MCF 10A (cell line): ENCODE data around the gene BCORL1. TPM values are rescaled to one million over a fixed set of nuclear protein-coding genes. Genes with fewer than 3 reads are reported as not detected.

Experiments used
- BruUV-seq: library from RNA; stranded (reverse); fragments of 400-500 nt; replicated peaks from 2 replicates; lab custom pipeline; 2021; lab: Mats Ljungman, UMichigan
- CTCF ChIA-PET: fragments of 300-600 bp; sonication (Branson Sonifier 250); formaldehyde crosslinking; extraction: SDS; loops from one replicate; lab custom pipeline; 2021; ENCODE audit warnings: antibody characterized with exemption, inconsistent platforms; lab: Yijun Ruan, JAX
- POLR2A ChIA-PET: fragments of 300-600, 350-650 bp; sonication (Branson Sonifier 250); formaldehyde crosslinking; extraction: SDS; loops from one replicate; lab custom pipeline; 2020; ENCODE audit warnings: antibody characterized with exemption, inconsistent platforms; lab: Yijun Ruan, JAX
- DNase-seq: peaks from one replicate; pipeline ENCODE4 v3.0.0-alpha.2; 2018; ENCODE audit not compliant: unreplicated experiment
- H3K27ac Mint-ChIP-seq: one replicate; pipeline ENCODE4 v1.8.0; 2022; ENCODE audit warnings: mild to moderate bottlenecking, low read depth, mixed read lengths; ENCODE audit not compliant: unreplicated experiment
- H3K27me3 Mint-ChIP-seq: one replicate; pipeline ENCODE4 v1.8.0; 2022; ENCODE audit warnings: mixed read lengths; ENCODE audit not compliant: insufficient read depth, unreplicated experiment
- H3K36me3 Mint-ChIP-seq: one replicate; pipeline ENCODE4 v1.8.0; 2022; ENCODE audit warnings: mild to moderate bottlenecking, moderate library complexity, mixed read lengths; ENCODE audit not compliant: insufficient read depth, unreplicated experiment
- H3K4me1 Mint-ChIP-seq: one replicate; pipeline ENCODE4 v1.8.0; 2022; ENCODE audit warnings: mixed read lengths; ENCODE audit not compliant: insufficient read depth, unreplicated experiment
- H3K4me3 Mint-ChIP-seq: one replicate; pipeline ENCODE4 v1.8.0; 2022; ENCODE audit warnings: mild to moderate bottlenecking, moderate library complexity, mixed read lengths; ENCODE audit not compliant: unreplicated experiment
- H3K9me3 Mint-ChIP-seq: one replicate; pipeline ENCODE4 v1.8.0; 2022; ENCODE audit warnings: mixed read lengths; ENCODE audit not compliant: unreplicated experiment
- CTCF ChIP-seq: fragments of 200-600 bp; IDR thresholded peaks from one replicate; pipeline ENCODE4 v1.8.0; 2022; ENCODE audit warnings: antibody characterized with exemption, mild to moderate bottlenecking; ENCODE audit not compliant: unreplicated experiment
- intact Hi-C: fragments of 100-400 bp; cut with micrococcal nuclease; formaldehyde crosslinking; loops from 2 replicates; pipeline ENCODE4 v1.14.1; 2022
- total RNA-seq: library from RNA; stranded (reverse); gene quantifications from 2 replicates; pipeline ENCODE4 v1.2.3, GENCODE V29; 2022

Gene BCORL1
- total RNA-seq, 1 experiment from 2014 or later: 2.9 TPM

GRCh38 chrX:130009658-130010223 lies 27.3 kb downstream of the BCORL1 start:
- Mint-ChIP-seq H3K36me3 (peaks cover 7% of the 10 kb centered on the region), H3K4me3 (no peak overlapping the region), H3K4me1 (no peaks in the 10 kb centered on the region), H3K27ac (no peak overlapping the region), H3K9me3 (no peaks in the 10 kb centered on the region), H3K27me3 (peaks cover 12% of the 10 kb centered on the region)
- intact Hi-C loops: no loop called here
- CTCF ChIA-PET: no interaction called here
- POLR2A ChIA-PET: no interaction called here
- no TSS peak for BruUV-seq
- no peak for TF ChIP-seq CTCF
- DNase-seq: no peak

GRCh38 chrX:130012683-130013082 lies 30.2 kb downstream of the BCORL1 start:
- Mint-ChIP-seq H3K27me3 (peaks cover 12% of the 10 kb centered on the region), H3K4me3 (no peak overlapping the region), H3K36me3 (peaks cover 11% of the 10 kb centered on the region), H3K4me1 (no peaks in the 10 kb centered on the region), H3K27ac (no peak overlapping the region), H3K9me3 (no peaks in the 10 kb centered on the region)
- intact Hi-C loops: no loop called here
- DNase-seq: no peak
- no peak for TF ChIP-seq CTCF
- CTCF ChIA-PET: interaction anchor here (0.6 to 1.6 kb wide), 2 partner anchors 12 to 15 kb away, joined by 3 to 7 read pairs; no protein-coding TSS in a partner anchor
- POLR2A ChIA-PET: no interaction called here
- BruUV-seq: no TSS peak

- POLR2A ChIA-PET: no interaction called here
- intact Hi-C loops: no loop called here
- no TSS peak for BruUV-seq
Observed at GRCh38 chrX:130013661-130014060, 31.2 kb downstream of the BCORL1 start.

GRCh38 chrX:130014356-130014755 lies 31.9 kb downstream of the BCORL1 start:
- BruUV-seq: no TSS peak
- ChIA-PET CTCF (interaction anchor here (0.7 kb wide), 1 partner anchor 16 kb away, joined by 3 read pairs; no protein-coding TSS in a partner anchor), POLR2A (no interaction called here)
- H3K27ac Mint-ChIP-seq: no peak overlapping the region
- DNase-seq: no peak
- H3K9me3 Mint-ChIP-seq: no peaks in the 10 kb centered on the region
- H3K4me3 Mint-ChIP-seq: no peak overlapping the region
- intact Hi-C loops: no loop called here
- peaks cover 11% of the 10 kb centered on the region for H3K36me3 Mint-ChIP-seq
- H3K27me3 Mint-ChIP-seq: peaks cover 12% of the 10 kb centered on the region
- no peaks in the 10 kb centered on the region for H3K4me1 Mint-ChIP-seq
- TF ChIP-seq CTCF: no peak

More at GRCh38 chrX:130013661-130014060, 31.2 kb downstream of the BCORL1 start:
- no peak overlapping the region for H3K27ac Mint-ChIP-seq
- H3K9me3 Mint-ChIP-seq: no peaks in the 10 kb centered on the region
- H3K4me3 Mint-ChIP-seq: no peak overlapping the region
- peaks cover 12% of the 10 kb centered on the region for H3K27me3 Mint-ChIP-seq
- no peaks in the 10 kb centered on the region for H3K4me1 Mint-ChIP-seq
- no peak for TF ChIP-seq CTCF
- DNase-seq: no peak
- peaks cover 11% of the 10 kb centered on the region for H3K36me3 Mint-ChIP-seq
- CTCF ChIA-PET: interaction anchor here (0.7 kb wide), 2 partner anchors 16 to 26 kb away, joined by 3 to 7 read pairs; no protein-coding TSS in a partner anchor
